Measurements from ENCODE around the gene MTHFD2.

MTHFD2 gene

GRCh38 chr2:74232426-74232825 is 34.0 kb downstream of the MTHFD2 start:
- no peak for DNase-seq

GRCh38 chr2:74233648-74234047 is 35.2 kb downstream of the MTHFD2 start:
- DNase-seq = no peak

- no peak for DNase-seq
Observed at GRCh38 chr2:74235041-74235440, 36.6 kb downstream of the MTHFD2 start.

- no peak for DNase-seq
Observed at GRCh38 chr2:74238879-74239278, 40.5 kb downstream of the MTHFD2 start.

GRCh38 chr2:74239346-74239745 is 40.9 kb downstream of the MTHFD2 start:
- no peak for DNase-seq

- no peak for DNase-seq
Observed at GRCh38 chr2:74242354-74243071, 44.1 kb downstream of the MTHFD2 start.

- no peak for DNase-seq
Observed at GRCh38 chr2:74244286-74244685, 45.9 kb downstream of the MTHFD2 start.

GRCh38 chr2:74246496-74247195 is 48.2 kb downstream of the MTHFD2 start:
- no peak for DNase-seq

- DNase-seq = no peak
Observed at GRCh38 chr2:74249406-74250122, 51.1 kb downstream of the MTHFD2 start.

- peak; percentile 67 for DNase-seq
Observed at GRCh38 chr2:74250189-74250631, 51.8 kb downstream of the MTHFD2 start.

GRCh38 chr2:74252036-74252435 is 53.6 kb downstream of the MTHFD2 start:
- no peak for DNase-seq

- DNase-seq = no peak
Observed at GRCh38 chr2:74252862-74253261, 54.4 kb downstream of the MTHFD2 start.

- DNase-seq = no peak
Observed at GRCh38 chr2:74253306-74253970, 55.0 kb downstream of the MTHFD2 start.

GRCh38 chr2:74253971-74254310 is 55.5 kb downstream of the MTHFD2 start:
- no peak for DNase-seq

GRCh38 chr2:74255660-74256213 is 57.3 kb downstream of the MTHFD2 start:
- DNase-seq = no peak

- no peak for DNase-seq
Observed at GRCh38 chr2:74259191-74259590, 60.8 kb downstream of the MTHFD2 start.

GRCh38 chr2:74259733-74260132 is 61.3 kb downstream of the MTHFD2 start:
- no peak for DNase-seq

- DNase-seq = no peak
Observed at GRCh38 chr2:74260495-74260894, 62.1 kb downstream of the MTHFD2 start.

- DNase-seq = no peak
Observed at GRCh38 chr2:74261204-74261864, 62.9 kb downstream of the MTHFD2 start.

GRCh38 chr2:74262681-74263080 is 64.3 kb downstream of the MTHFD2 start:
- DNase-seq = no peak

- no peak for DNase-seq
Observed at GRCh38 chr2:74264281-74264680, 65.9 kb downstream of the MTHFD2 start.

GRCh38 chr2:74267068-74267467 is 68.7 kb downstream of the MTHFD2 start:
- peak; percentile 77 for DNase-seq

Data from CD4-positive, alpha-beta T cell treated with Interleukin-10 for 1 hour (primary cell).